SK-N-MC (cell line): ENCODE data around the gene TMEM14B.

Experiments
- DNase-seq: peaks from one replicate; pipeline ENCODE4 v3.0.0-alpha.2; 2011; ENCODE audit warnings: low read depth, low spot score
- H3K27ac ChIP-seq: fragments of 200-600 bp; sonication (generic); 2 replicates; pipeline ENCODE4 v1.5.1; 2016; ENCODE audit warnings: mixed run types
- H3K36me3 ChIP-seq: fragments of 200-600 bp; sonication (generic); 2 replicates; pipeline ENCODE4 v1.6.1; 2017; ENCODE audit warnings: antibody characterized with exemption, low read length, mixed read lengths; ENCODE audit not compliant: insufficient read depth
- H3K4me3 ChIP-seq: fragments of 200-600 bp; sonication (generic); 2 replicates; pipeline ENCODE4 v1.5.1; 2016
- H3K9ac ChIP-seq: fragments of 200-600 bp; sonication (generic); 2 replicates; pipeline ENCODE4 v1.8.0; 2017; ENCODE audit warnings: mixed run types, mixed read lengths; ENCODE audit not compliant: insufficient read length
- H3K9me3 ChIP-seq: fragments of 200-600 bp; sonication (generic); 2 replicates; pipeline ENCODE4 v1.6.1; 2017; ENCODE audit warnings: low read depth, mild to moderate bottlenecking, antibody characterized with exemption, low read length, moderate library complexity, mixed read lengths
- EZH2 ChIP-seq: fragments of 200-600 bp; sonication (generic); IDR thresholded peaks from one replicate; pipeline ENCODE4 v1.6.1; 2017; ENCODE audit warnings: antibody characterized with exemption
- FOXP2 ChIP-seq: optimal IDR thresholded peaks from 2 replicates; pipeline ENCODE3; 2011; ENCODE audit warnings: mild to moderate bottlenecking, moderate library complexity; ENCODE audit not compliant: insufficient read depth; ENCODE audit errors: extremely low read length, control extremely low read depth
- POLR2AphosphoS5 ChIP-seq: IDR thresholded peaks from 2 replicates; pipeline ENCODE4 v1.6.1; 2012; ENCODE audit warnings: mild to moderate bottlenecking, low read depth, low read length, borderline replicate concordance

TMEM14B gene

GRCh38 chr6:10793695-10794094, 46.1 kb downstream of the TMEM14B start:
- Histone ChIP-seq H3K9me3 (no peaks in the 10 kb centered on the region), H3K36me3 (peaks cover 6% of the 10 kb centered on the region; the same call in 1 of the 2 replicates), H3K9ac (no peak overlapping the region), H3K4me3 (no peak overlapping the region), H3K27ac (no peak overlapping the region)
- DNase-seq: no peak
- TF ChIP-seq EZH2 (no peak), FOXP2 (no peak), POLR2AphosphoS5 (no peak)

GRCh38 chr6:10794239-10794638, 46.6 kb downstream of the TMEM14B start:
- Histone ChIP-seq H3K4me3 (no peak overlapping the region), H3K9me3 (no peaks in the 10 kb centered on the region), H3K36me3 (peaks cover 6% of the 10 kb centered on the region; the same call in 1 of the 2 replicates), H3K9ac (no peak overlapping the region), H3K27ac (no peak overlapping the region)
- DNase-seq: no peak
- TF ChIP-seq POLR2AphosphoS5 (no peak), FOXP2 (no peak), EZH2 (no peak)

- TF ChIP-seq EZH2: no peak
- TF ChIP-seq FOXP2: no peak
- TF ChIP-seq POLR2AphosphoS5: no peak
- Histone ChIP-seq H3K9ac (no peak overlapping the region), H3K9me3 (no peaks in the 10 kb centered on the region), H3K27ac (no peak overlapping the region), H3K4me3 (no peak overlapping the region), H3K36me3 (no peaks in the 10 kb centered on the region)
- no peak for DNase-seq
Measured at GRCh38 chr6:10800810-10801209, 53.2 kb downstream of the TMEM14B start.

GRCh38 chr6:10801224-10801848, 53.7 kb downstream of the TMEM14B start:
- Histone ChIP-seq H3K36me3 (no peaks in the 10 kb centered on the region), H3K9me3 (no peaks in the 10 kb centered on the region), H3K27ac (no peak overlapping the region), H3K9ac (no peak overlapping the region), H3K4me3 (no peak overlapping the region)
- TF ChIP-seq POLR2AphosphoS5 (no peak), EZH2 (no peak), FOXP2 (no peak)
- DNase-seq: no peak
